HG03460 (cell line): ENCODE measurements around the gene CCDC85A.

Experiments
- ATAC-seq: cut with Tn5 transposase; IDR thresholded peaks from one replicate; pipeline ENCODE4 v1.9.1; 2021; ENCODE audit not compliant: unreplicated experiment

CCDC85A gene

GRCh38 chr2:56239030-56239429 lies 55.2 kb downstream of the CCDC85A start:
- no peak for ATAC-seq

- ATAC-seq: no peak
Observed at GRCh38 chr2:56239437-56239836, 55.6 kb downstream of the CCDC85A start.

GRCh38 chr2:56240210-56240609 lies 56.4 kb downstream of the CCDC85A start:
- no peak for ATAC-seq

- no peak for ATAC-seq
Observed at GRCh38 chr2:56244506-56244905, 60.7 kb downstream of the CCDC85A start.

GRCh38 chr2:56244911-56245530 lies 61.2 kb downstream of the CCDC85A start:
- ATAC-seq: no peak

- no peak for ATAC-seq
Observed at GRCh38 chr2:56248965-56249742, 65.4 kb downstream of the CCDC85A start.

- ATAC-seq: no peak
Observed at GRCh38 chr2:56250153-56250729, 66.5 kb downstream of the CCDC85A start.

GRCh38 chr2:56260415-56260814 lies 76.6 kb downstream of the CCDC85A start:
- ATAC-seq: no peak

- ATAC-seq: no peak
Observed at GRCh38 chr2:56262241-56262640, 78.5 kb downstream of the CCDC85A start.

- no peak for ATAC-seq
Observed at GRCh38 chr2:56263876-56264275, 80.1 kb downstream of the CCDC85A start.

GRCh38 chr2:56266761-56267414 lies 83.1 kb downstream of the CCDC85A start:
- ATAC-seq: no peak

GRCh38 chr2:56267415-56267788 lies 83.6 kb downstream of the CCDC85A start:
- no peak for ATAC-seq

- ATAC-seq: no peak
Observed at GRCh38 chr2:56268856-56269255, 85.1 kb downstream of the CCDC85A start.

- ATAC-seq: no peak
Observed at GRCh38 chr2:56271275-56271674, 87.5 kb downstream of the CCDC85A start.

- ATAC-seq: no peak
Observed at GRCh38 chr2:56285224-56285623, 101.4 kb downstream of the CCDC85A start.

GRCh38 chr2:56286936-56287335 lies 103.1 kb downstream of the CCDC85A start:
- ATAC-seq: no peak

- no peak for ATAC-seq
Observed at GRCh38 chr2:56287508-56287907, 103.7 kb downstream of the CCDC85A start.

- no peak for ATAC-seq
Observed at GRCh38 chr2:56287974-56288373, 104.2 kb downstream of the CCDC85A start.

- ATAC-seq: no peak
Observed at GRCh38 chr2:56288838-56289580, 105.2 kb downstream of the CCDC85A start.

GRCh38 chr2:56291711-56292110 lies 107.9 kb downstream of the CCDC85A start:
- ATAC-seq: no peak

GRCh38 chr2:56292951-56293350 lies 109.2 kb downstream of the CCDC85A start:
- no peak for ATAC-seq
